ENCODE data around the gene PYROXD2. TPM values are rescaled to one million over a fixed set of nuclear protein-coding genes. Genes with fewer than 3 reads are reported as not detected.

Gene PYROXD2
- total RNA-seq, 2 experiments from 2014 or later: 0.41 to 4.3 TPM

DNA sequence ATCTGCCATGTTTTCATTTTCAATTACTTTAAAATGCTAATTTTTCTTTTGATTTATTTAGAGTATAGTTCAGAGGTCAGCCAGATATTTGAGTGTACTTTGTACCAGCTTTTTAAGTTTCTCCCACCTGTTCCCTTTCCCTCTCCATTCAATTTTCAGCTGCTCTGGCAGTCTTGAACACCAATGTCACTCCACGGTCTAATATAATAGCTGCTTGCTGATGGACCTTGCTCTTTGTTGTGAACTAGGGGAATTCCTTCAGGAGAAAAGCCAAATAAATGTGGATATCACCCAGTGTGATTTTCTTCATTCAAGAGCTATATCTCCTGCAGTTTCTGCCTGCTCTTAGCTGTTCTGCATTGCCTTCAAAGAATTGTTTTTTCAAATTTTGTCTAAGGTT is 35.6 kb upstream of the PYROXD2 start:
- no peak overlapping the region for H3K4me2 ChIP-seq (ENCODE audit: low read length)
- peaks cover 4% of the 10 kb centered on the region; the same call in 1 of the 2 replicates for H3K79me2 ChIP-seq (ENCODE audit: insufficient read depth, low read depth, low read length)
- no peaks in the 10 kb centered on the region for H3K36me3 ChIP-seq (ENCODE audit: insufficient read depth, low read length)
- CTCF ChIA-PET (ENCODE audit: unreplicated experiment): no interaction called here
- H3K4me3 ChIP-seq (ENCODE audit: low read depth, low read length, poor library complexity, severe bottlenecking): no peak overlapping the region
- TF ChIP-seq, protein P1, sequence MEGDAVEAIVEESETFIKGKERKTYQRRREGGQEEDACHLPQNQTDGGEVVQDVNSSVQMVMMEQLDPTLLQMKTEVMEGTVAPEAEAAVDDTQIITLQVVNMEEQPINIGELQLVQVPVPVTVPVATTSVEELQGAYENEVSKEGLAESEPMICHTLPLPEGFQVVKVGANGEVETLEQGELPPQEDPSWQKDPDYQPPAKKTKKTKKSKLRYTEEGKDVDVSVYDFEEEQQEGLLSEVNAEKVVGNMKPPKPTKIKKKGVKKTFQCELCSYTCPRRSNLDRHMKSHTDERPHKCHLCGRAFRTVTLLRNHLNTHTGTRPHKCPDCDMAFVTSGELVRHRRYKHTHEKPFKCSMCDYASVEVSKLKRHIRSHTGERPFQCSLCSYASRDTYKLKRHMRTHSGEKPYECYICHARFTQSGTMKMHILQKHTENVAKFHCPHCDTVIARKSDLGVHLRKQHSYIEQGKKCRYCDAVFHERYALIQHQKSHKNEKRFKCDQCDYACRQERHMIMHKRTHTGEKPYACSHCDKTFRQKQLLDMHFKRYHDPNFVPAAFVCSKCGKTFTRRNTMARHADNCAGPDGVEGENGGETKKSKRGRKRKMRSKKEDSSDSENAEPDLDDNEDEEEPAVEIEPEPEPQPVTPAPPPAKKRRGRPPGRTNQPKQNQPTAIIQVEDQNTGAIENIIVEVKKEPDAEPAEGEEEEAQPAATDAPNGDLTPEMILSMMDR (conservative IDR thresholded peaks at IDR 0.05; ENCODE audit: low read length): no peak
- no peak for TF ChIP-seq EZH2phosphoT487 (IDR thresholded peaks at IDR 0.05; ENCODE audit: borderline replicate concordance, low read depth, low read length)
- no peak for DNase-seq (ENCODE audit: low spot score)
- H3K4me1 ChIP-seq (ENCODE audit: insufficient read depth, low read length, poor library complexity, severe bottlenecking): peaks cover 8% of the 10 kb centered on the region
- no peaks in the 10 kb centered on the region for H4K20me1 ChIP-seq (ENCODE audit: insufficient read depth, low read length)
- no peak overlapping the region for H3K27ac ChIP-seq (ENCODE audit: low read depth, low read length, poor library complexity, severe bottlenecking)
- H3K9me2 ChIP-seq (ENCODE audit: insufficient read depth, low read length): no peaks in the 10 kb centered on the region
- no TSS peak for BruUV-seq (replicated peaks)
- H3K9me3 ChIP-seq (ENCODE audit: low read length): 0 out of 2 replicates have a peak, but pooled peaks cover 5% of the 10 kb centered on the region
- H2AFZ ChIP-seq (ENCODE audit: low read length): no peak overlapping the region
- POLR2A ChIA-PET: no interaction called here
- intact Hi-C loops (cut with micrococcal nuclease; ENCODE audit: unreplicated experiment): no loop called here

DNA sequence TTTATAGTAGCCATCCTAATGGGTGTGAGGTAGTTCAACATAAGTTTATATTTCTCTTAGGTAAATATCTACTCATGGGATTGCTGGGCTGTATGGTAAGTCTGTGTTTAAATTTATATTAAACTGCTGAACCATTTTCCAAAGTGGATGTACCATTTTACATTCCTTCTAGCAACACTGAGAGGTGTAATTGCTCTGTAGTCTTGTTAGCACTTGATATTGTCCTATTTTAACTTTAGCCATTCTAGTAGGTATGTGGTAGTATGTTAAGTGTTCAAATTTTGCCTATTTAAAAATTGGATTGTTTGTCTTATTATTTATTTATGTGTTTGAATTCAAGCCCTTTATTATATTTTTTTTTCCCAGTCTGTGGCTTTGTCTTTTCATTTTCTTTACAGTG is 34.3 kb upstream of the PYROXD2 start:
- Histone ChIP-seq H3K9me2 (ENCODE audit: insufficient read depth, low read length) (no peaks in the 10 kb centered on the region), H3K27ac (ENCODE audit: low read depth, low read length, poor library complexity, severe bottlenecking) (no peak overlapping the region), H3K4me3 (ENCODE audit: low read depth, low read length, poor library complexity, severe bottlenecking) (no peak overlapping the region), H2AFZ (ENCODE audit: low read length) (no peak overlapping the region), H3K4me1 (ENCODE audit: insufficient read depth, low read length, poor library complexity, severe bottlenecking) (peaks cover 21% of the 10 kb centered on the region), H3K79me2 (ENCODE audit: insufficient read depth, low read depth, low read length) (peaks cover 5% of the 10 kb centered on the region; the same call in 1 of the 2 replicates), H3K4me2 (ENCODE audit: low read length) (no peak overlapping the region), H4K20me1 (ENCODE audit: insufficient read depth, low read length) (no peaks in the 10 kb centered on the region), H3K36me3 (ENCODE audit: insufficient read depth, low read length) (peaks cover 10% of the 10 kb centered on the region), H3K9me3 (ENCODE audit: low read length) (0 out of 2 replicates have a peak, but pooled peaks cover 5% of the 10 kb centered on the region)
- CTCF ChIA-PET (ENCODE audit: unreplicated experiment): no interaction called here
- no TSS peak for BruUV-seq (replicated peaks)
- TF ChIP-seq, protein P1 (conservative IDR thresholded peaks at IDR 0.05; ENCODE audit: low read length): no peak
- no peak for TF ChIP-seq EZH2phosphoT487 (IDR thresholded peaks at IDR 0.05; ENCODE audit: borderline replicate concordance, low read depth, low read length)
- POLR2A ChIA-PET: no interaction called here
- DNase-seq (ENCODE audit: low spot score): no peak
- intact Hi-C loops (cut with micrococcal nuclease; ENCODE audit: unreplicated experiment): no loop called here

DNA sequence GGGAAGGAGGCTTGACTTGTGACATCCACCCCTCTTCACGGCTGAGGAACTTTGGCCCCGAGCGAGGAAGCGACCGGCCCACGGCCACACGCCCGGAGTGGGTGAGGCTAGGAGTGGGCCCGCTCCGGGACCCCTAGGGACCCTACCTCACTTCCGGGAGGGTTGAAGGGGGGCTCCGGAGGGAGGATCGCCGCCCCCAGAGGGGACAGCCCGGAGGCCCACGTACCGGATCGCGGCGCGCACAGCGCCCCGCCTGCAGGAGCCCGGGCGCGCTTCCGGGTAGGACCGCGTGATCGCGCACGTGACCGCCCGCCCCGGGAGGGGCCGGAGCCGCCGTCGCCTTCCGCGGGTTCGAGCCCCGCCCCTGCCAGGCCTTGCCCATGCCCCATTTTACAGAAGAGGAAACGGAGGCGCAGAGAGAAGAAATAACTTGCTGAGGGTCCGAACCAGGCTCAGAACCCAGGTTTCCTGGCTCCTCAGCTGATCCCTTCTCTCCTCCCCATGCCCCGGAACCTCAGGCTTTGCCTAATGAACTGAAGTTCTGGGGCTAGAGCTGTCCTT is 31.8 kb upstream of the PYROXD2 start, which contains the start of gene HPS1:
Gene HPS1 (minus strand): TSS at position 275 of the 561 bp plus-strand sequence. CDS start 3,695 bp downstream, outside the sequence.
- Histone ChIP-seq H3K4me3 (ENCODE audit: low read depth, low read length, poor library complexity, severe bottlenecking) (peak within 1 kb of the TSS; percentile 88), H3K9me2 (ENCODE audit: insufficient read depth, low read length) (no peaks in the 10 kb centered on the region), H4K20me1 (ENCODE audit: insufficient read depth, low read length) (no peaks in the 10 kb centered on the region), H2AFZ (ENCODE audit: low read length) (peak within 1 kb of the TSS; percentile 99), H3K4me2 (ENCODE audit: low read length) (peak within 1 kb of the TSS; percentile 66), H3K27ac (ENCODE audit: low read depth, low read length, poor library complexity, severe bottlenecking) (peak within 1 kb of the TSS; percentile 43), H3K4me1 (ENCODE audit: insufficient read depth, low read length, poor library complexity, severe bottlenecking) (peaks cover 22% of the 10 kb centered on the region), H3K9me3 (ENCODE audit: low read length) (0 out of 2 replicates have a peak, but pooled peaks cover 5% of the 10 kb centered on the region), H3K36me3 (ENCODE audit: insufficient read depth, low read length) (peaks cover 35% of the 10 kb centered on the region), H3K79me2 (ENCODE audit: insufficient read depth, low read depth, low read length) (peaks cover 5% of the 10 kb centered on the region; the same call in 1 of the 2 replicates)
- no peak for TF ChIP-seq EZH2phosphoT487 (IDR thresholded peaks at IDR 0.05; ENCODE audit: borderline replicate concordance, low read depth, low read length)
- TF ChIP-seq, protein P1 (conservative IDR thresholded peaks at IDR 0.05; ENCODE audit: low read length): 0 out of 2 replicates have a peak, but pooled peaks have one; percentile 17
- intact Hi-C loops (cut with micrococcal nuclease; ENCODE audit: unreplicated experiment): no loop called here
- POLR2A ChIA-PET: interaction anchor here (1.6 kb wide), 1 partner anchor 11 kb away, joined by 7 read pairs; no protein-coding TSS in a partner anchor
- CTCF ChIA-PET (ENCODE audit: unreplicated experiment): no interaction called here
- DNase-seq (ENCODE audit: low spot score): peak; percentile 90
- no TSS peak for BruUV-seq (replicated peaks)
